HG03103 (cell line): Measurements from ENCODE around the gene DPEP3.
"Not testable (repeated sequence)": the region's sequence is repeated elsewhere in the genome, so short reads cannot be mapped to it uniquely, and the experiment has no call there.

ENCODE experiments used
- ATAC-seq: cut with Tn5 transposase; IDR thresholded peaks from one replicate; pipeline ENCODE4 v1.9.1; 2021; ENCODE audit warnings: low read depth; ENCODE audit not compliant: unreplicated experiment

The DPEP3 gene

DNA sequence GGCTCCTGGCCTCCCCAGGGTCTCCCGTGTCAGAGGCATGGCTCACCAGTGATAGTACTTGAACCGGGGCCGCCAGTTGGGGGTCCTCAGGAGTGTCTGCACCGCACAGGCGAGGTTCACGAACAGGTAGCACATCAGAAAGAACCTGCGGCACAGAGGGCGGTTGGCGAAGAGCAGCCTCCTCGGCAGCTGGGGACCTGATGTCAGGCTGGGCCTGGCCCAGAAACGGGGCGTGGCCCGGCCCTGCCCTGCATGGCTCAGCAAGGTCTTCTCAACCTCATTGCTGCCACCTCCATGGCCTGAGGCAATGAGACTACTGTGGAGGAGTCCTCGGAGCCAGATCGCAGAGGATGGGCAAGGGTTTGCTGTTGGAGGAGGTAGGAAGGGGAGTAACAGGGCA, 32.3 kb downstream of the DPEP3 start:
- ATAC-seq, result no peak

DNA sequence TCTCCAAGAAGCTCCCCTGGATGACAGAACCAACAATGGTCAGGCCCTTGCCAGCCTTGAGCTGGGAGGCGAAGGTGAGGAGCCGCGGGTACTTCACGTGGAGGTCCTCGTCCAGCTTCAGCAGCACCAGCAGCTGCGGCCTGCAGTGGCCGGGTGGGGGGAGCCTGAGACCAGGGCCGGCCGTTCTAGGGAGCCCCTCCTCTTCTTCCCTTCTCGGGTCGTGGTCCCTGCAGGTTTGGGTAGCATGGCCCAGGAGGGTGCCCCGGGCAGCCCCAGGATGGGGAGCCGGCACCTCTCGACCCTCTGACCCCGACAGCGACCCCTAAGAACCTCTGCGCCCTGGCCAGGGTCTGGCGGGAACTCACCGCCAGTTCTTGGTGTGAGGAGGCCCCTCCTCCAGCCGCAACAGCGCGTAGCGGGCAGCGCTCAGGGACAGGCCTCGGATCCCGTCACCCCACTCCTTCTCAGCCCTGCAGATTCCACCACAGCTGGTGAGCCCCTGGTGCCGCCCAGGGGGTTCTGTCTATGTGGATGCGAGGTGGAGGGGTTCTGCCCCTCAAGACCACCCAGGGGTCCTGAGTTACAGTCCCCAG, 33.2 kb downstream of the DPEP3 start:
- ATAC-seq, result no peak

DNA sequence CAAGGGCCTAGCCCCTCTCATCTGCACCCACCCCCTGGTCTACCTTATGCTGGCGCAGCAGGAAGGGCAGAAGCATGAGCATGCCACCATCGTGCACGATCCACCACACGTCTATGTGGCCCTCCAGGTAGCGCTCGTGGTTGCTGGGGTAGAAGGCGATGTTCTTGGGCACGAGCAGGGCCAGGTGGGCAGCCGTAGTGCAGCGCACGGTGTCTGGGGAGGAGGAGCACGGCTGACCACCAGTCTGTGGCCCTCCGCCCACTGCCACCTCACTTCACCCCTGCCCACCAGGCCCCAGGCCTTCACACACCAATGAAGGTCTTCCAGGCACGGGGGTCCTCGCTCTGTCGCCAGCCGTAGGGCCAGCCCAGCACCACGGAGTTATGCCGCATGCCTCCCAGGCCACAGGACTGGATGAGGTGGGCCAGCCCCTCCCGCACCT, 34.1 kb downstream of the DPEP3 start:
- no peak for ATAC-seq

DNA sequence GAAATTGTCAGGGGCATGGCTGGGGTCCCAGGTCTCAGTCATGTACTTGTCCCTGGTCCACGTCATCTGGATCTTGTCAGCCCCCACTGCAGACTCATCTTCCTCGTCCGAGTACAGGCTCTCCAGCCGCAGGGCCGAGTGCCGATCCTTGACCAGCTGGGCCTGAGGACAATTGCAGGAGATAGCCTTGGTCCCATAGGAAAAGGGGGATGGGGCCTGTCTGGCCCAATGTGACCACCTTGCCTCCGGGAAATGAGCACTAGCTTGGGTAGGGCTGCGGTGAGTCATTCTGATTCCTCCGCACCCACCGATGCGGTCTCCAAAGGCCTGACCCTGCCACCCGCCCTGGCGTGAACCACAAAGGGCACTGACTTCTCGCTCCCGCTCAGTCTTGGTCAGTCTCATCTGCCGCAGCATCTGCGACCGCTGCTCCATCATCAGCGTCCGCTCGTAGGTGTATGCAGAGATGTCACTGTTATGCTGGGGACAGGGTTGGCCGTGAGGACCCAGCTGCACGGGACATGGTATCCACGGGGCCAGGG, 34.8 kb downstream of the DPEP3 start:
- no peak for ATAC-seq

DNA sequence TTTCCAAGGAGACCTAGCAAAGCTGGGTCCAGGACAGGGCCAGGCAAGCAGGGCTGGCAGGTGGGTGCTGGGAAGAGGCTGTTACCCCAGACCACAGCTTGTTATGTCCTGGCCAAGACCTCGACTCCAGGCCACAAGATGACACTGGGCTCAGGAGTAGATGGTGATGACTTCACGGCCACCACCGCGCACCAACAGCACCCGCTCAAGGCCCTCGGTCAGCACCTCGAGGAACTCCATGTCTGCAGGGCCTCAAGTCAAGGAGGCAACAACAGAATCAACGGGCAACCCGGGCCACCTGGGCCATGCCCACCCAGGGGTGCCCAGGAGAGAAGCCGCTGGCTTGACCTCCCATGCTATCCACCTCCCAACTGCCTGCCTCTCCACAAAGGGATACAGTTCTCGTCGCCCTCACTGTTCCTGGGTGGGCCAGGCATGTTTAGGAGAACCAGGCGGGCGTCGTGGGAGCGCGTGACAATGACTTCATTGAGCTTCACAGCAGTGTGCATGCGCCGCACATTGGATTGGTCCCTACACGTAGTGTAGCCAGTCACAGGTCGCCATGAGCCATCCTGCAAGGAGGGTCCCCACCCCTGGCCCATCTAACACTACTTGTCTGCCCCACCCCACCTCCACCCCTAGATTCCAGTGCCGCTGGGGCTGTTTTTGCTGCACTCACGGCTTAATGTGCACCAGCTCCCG, 35.5 kb downstream of the DPEP3 start:
- no peak for ATAC-seq

DNA sequence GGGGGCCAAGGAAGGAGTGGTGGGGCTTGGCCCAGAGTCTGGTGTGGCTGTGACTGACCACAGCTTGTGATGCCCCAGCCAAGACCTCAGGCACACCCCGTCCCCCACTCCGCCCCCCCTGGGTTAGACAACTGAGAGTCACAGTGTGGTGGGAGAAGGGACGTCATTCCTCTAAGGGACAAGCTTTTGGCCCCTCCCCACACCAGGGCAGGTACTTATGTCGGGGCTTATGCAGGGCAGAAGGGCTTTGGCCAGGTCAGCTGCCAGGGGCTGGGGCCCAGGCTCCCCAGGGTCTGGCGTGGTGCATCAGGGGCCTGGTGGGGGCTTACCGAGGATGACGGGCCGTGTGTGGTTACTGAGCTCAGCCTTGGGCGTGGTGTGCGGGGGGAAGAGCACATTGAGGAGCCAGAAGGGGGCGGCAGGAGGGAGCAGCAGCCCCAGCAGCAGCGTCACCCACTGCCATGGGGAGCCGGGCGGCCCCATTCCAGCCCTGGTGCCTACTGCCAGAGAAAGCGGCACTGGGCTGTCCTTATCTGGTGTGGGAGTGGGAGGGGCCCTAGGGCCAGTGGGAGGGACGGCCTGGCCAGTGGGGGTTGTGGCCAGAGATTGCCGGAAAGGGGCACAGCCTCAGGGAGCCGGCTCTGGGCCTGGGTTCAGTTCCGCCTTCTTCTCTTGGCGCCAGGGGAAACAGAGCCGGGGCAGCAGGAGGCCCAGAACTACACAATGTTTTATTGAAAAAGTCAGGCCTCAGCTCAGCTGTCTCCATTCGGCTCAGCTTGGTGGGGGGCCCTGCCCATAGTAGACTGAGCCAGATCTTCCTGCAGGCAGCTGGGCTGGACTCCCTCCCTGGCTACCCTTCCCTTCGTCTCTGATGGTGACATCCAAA, 36.4 kb downstream of the DPEP3 start, which contains the start of gene LCAT:
Gene LCAT (minus strand): TSS at position 502 of the 886 bp plus-strand sequence. CDS start 19 bp downstream, at position 483.
- no peak for ATAC-seq

DNA sequence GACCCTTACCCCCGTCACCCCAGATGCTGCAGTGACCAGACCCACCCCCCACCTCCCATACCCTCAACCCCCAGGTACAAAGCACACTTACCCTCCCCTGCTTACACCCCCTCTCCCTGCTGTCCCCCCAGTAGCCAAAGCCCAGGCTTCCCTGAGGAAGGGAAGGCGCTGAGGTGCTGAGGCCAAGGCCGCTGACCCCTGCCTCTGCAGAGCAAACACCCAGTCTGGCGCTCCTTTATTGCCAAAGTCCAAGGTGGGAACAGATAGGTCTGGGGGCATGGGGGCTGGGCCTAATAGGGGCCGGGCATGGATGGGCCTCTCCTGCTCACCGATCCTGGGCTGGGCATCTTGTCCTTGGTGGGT, 37.1 kb downstream of the DPEP3 start:
- ATAC-seq, result no peak

DNA sequence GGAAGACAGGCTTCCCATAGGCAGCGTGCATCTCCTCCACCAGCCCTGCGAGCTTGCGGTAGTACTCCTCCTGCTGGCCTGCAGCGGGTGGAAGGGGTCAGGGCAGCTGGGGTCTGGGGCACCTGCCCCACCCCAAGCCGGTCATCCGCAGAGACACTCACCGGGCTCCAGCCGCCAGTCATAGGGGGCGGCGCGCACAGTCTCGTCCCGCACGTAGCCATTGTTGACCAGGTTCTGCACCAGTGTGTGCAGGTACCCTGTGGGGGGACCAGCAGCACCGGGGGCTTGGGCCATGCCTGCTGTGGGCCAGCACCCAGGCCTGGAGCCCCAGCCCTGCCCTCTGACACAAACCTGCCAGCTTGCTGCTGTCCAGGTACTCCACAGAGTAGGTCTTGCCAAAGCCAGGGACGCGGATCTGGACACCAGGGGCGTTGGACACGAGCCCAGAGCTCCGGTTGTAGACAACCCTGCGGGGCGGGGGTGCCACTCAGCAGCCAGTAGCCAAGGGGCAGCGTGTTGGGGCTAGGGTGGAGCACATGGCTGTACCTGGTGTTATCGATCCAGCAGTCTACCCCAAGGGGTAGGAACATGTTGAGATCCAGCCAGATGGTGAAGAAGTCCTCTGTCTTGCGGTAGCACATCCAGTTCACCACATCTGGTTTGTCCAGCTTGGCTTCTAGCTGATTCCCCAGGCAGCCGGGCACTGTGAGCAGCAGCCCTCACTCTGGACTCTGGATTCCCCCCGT, 37.6 kb downstream of the DPEP3 start:
- no peak for ATAC-seq

DNA sequence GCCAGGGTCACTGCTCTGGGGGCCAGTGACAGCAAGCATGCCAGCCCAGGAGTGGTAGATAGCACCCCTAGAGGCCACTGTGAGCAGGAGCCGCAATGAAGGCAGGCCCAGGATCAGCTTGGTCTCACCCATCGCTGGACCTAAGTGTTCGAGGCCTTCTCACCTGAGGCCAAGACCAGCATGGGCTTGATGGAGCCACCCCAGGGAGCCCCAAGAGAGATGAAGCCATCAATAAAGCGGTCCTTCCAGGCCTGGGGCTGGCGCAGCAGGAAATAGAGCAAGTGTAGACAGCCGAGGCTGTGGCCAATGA, 38.1 kb downstream of the DPEP3 start:
- ATAC-seq, result no peak

DNA sequence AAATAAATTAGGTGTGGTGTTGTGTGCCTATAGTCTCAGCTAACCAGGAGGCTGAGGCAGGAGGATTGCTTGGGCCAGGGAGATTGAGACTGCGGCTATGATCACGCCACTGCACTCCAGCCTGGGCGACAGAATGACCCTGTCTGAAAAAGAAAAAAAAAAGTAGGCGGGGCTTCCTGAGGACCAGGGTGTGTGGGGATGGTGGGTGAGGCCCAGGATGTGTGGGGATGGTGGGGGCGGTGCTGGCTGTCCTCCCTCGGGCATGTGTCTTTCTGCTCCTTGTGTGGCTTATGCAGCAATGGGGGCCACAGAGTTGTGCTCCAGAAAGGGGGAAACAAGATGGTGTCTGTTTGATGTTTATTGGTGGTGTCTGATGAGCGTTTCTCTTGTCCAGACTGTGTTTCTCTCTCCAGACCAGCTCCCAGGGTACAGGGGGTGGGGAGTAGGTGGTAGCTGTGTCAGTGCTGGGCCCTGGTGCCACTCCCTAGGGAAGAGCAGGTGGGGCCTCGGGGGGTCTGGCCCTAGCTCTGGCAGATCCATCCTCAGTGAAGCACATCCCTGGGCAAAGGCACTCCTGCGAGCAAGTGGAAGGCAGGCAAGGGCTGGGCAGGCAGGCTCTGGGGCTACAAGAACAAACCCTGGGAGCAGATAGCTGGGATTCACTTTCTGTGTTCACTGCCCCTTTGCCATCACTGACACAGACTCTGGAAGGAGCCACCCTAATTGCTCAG, 38.7 kb downstream of the DPEP3 start:
- no peak for ATAC-seq

DNA sequence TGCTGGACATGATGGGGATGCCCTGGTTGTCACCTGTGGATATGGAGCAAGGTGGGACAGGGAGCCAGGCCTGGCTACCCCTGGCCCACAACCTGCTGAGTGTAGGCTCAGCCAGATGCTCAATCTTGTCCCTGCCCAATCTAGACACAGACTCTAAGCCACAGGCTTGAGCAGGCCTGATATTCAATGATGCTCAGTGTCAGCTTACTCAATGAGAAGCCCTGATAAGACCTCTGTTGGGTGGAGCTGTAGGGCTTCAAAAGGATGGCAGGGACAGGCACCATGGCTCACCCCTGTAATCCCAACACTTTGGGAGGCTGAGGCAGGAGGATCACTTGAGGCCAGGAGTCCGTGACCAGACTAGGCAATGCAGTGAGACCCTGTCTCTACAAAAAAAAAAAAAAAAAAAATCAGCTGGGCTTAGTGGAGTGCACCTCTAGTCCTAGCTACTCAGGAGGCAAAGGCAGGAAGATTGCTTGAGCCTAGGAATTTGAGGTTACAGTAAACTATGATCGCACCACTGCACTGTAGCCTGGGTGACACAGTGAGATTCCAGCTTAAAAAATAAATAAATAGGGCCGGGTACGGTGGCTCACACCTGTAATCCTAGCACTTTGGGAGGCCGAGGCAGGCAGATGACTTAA, 39.7 kb downstream of the DPEP3 start:
- no peak for ATAC-seq

DNA sequence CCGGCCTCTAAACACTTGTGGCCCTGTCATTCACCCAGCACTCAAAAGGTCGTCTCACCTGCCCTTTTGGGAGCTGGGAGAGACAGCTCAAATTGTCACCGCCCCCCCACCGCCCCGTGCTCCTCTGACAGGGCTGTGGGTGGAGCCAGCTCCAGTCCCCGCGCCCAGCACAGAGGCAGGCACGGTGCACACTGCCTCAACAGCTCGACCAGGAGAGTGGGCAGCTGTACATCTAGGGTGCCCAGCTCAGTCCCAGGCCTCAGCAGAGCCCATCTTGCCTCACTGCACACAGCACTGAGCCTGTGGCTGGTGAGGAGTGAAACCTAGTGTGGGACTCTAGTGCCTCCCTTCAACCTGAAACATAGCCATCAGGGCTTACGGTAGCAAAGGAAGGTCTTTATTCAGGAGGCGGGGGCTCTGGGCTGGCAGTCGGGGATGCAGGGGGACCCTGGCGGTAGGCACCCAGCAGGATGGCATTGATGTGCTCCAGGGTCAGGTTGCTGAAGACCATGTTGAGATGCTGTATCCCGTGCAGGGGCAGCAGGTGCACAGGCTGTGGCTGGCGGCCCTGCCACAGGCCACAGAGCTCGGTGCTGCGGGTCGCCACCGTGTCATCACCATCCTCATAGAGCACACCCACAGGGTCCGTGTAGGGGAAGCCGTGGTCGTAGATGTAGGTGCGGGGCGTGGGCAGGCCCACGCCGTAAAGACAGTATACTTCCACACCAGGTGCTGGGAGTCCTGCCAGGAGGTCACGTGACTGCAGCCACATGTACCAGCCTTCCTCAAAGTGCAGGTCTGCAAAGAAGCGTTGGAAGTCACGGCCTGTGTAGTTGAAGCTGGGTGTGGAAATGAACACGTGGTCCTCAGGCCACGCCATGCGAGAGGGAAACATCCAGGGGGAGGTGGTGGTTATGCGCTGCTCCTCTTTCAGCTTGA, 40.5 kb downstream of the DPEP3 start:
- no peak for ATAC-seq

DNA sequence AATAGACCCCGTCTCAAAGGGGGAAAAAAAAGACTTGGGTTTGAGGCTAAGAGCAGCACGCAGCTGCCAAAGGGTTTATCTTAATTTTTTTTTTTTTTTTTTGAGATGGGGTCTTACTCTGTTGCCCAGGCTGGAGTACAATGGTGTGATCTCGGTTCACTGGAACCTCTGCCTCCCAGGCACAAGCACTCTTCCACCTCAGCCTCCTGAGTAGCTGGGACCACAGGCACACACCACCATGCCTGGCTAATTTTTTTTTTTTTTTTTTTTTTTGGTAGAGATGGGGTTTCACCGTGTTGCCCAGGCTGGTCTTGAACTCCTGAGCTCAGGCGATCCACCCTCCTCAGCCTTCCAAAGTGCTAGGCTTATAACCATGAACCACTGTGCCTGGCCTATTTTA, 42.6 kb downstream of the DPEP3 start:
- ATAC-seq, result not testable (repeated sequence)

DNA sequence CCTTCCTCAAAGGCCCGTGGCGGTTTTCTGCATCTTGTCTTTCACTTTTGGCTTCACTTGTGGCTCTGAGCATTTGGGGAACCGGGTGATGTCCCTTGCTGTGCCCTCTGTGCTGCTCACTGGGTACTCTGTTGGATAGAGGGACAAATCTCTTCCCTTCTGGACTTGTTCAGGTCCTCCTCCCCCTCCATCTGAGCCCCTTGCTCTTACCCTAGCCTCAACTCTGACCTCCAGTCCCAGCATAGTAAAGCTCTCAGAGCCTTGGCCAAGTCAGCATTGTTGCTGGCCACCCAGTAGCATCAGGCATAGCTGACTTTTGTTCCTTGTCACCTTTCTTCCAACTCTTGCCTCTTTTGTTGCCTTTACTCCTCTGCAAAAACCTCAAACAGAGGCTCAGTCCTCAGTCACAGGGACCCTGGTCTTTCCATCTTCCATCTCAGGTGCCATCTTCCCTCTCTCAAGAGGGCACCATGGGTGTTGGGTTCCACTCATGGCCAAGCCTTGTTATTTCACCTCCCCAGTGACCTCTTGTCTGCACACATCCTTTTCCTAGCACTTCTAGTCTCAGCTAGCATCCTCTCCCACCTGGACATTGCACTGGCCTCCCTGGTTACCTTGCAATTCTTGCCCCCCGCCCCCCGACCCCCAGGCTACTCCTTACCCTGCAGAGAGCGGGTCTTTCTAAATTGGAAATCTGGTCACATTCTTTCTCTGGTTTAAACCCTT, 43.3 kb downstream of the DPEP3 start:
- peak; percentile 45 for ATAC-seq

DNA sequence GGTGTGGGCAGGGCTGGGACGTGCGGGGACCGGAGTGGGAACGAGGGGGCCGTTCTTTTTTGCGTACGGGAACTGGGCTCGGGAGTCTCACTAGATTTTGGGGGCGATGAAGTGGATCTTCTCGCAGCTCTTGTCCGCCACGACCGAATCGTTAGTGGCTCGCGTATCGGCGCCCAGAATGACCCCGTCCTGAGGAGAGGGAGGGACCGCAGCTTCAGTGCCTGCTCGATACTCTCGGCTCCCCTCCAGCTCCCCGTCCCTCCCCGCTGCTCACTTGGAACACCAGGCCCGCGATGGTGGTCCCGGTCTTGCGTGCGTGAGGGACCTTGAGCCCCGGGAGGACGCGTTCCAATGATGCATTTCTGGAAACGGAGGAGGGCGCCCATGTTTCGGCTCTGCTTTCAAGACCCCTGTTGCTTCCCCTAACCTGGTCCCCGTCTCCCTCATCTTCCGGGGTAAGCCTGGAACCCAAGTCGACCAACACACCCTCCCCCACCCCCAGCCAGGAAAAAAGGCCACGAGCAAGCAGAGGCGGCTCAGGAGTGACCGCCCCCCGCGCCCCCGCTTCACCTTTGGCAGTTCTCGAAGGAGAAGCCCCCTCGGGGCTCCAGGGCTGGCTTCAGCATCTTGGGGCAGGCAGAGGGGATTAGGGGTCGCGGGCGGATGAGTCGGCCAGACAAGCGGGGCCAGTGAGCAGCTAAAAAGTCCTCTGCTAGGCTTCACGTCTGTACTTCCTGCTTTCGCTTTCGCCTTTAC, 44.0 kb downstream of the DPEP3 start, which contains the start of gene PSMB10:
Gene PSMB10 (minus strand): TSS at position 727 of the 756 bp plus-strand sequence. CDS start 101 bp downstream, at position 626.
- no peak for ATAC-seq

DNA sequence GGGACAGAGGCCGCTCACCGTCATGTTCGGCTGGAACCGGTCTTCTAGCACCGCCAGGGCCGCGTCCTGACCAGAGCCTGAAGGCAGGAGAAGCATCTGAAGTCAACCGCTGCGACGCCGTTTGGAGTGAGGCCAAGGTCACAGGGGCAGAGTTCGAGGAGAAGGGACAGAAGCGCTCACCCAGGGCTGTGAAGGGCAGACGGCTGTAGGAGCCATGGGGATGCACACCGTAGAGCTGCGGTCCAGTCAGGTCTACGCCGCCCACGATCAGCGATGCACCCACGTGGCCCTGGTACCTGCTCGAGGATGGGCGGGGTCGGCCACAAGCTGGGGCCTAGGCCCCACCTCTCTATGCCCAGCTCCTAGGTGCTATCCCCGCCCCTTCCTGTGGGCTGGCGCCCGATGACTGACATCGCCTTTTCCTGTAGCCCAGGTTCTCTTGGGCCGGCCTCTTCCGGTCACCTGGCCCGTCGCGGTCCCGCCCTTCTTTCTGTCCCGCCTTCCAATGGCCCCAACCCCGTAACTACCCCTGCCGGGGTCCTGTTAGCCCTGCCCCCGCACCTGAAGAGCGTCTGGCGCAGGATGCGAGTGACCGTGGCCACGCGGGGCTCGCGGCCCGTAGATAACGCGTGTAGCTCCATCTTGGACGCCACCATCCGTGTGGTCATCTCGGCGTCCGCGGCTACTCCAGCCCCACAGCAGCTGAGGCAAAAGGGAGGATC, 44.7 kb downstream of the DPEP3 start:
- ATAC-seq, result peak; percentile 84
